ENCODE data around the gene PIGZ. TPM values are rescaled to one million over a fixed set of nuclear protein-coding genes. Genes with fewer than 3 reads are reported as not detected.

PIGZ gene
- total and polyA plus RNA-seq, 9 of the 15 experiments (the other 6 are each of a cell fraction or from before 2014, with no cell fraction given): 0.15 to 1.8 (median 0.76) TPM

DNA sequence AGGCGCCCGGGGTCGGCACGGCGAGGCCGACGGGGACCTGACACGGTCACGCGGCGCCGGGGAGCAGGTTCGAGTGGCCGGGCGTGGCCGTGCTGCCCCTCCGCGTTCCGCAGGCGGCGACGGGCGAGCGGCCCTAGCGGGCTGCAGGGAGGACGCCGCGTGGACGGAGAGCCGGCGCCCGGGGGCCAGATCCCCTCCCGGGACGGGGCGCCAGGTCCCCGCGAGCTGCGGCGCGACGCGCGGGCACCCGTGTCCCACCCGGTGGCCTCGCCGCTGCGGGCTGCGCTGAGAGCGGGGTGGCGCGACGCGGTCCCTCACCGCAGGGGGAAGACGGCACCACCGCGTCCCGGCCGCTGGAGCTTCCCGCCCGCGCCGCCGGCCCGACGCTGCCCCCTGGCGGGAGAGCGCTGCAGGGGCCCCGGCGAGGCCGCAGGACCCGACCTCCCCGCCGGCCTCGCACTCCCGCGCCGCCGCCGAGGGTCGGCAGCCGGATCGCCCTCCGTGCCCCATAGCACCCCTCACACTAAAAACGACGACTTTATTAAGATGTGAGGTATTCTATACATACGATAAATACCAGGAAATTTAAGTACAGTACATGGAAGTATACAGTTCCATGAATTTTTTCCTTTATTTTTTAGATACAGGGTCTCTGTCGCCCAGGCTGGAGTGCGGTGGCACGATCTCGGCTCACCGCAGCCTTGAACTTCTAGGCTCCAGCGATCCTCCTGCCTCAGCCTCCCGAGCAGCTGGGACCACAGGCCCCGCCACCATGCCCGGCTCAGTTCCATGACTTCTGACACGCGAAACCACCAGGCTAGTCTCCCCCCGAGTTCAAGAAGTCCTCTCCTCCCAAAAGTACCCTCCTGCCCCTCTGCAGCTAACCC is 1.3 kb upstream of the PIGZ start (continued):
- TF ChIP-seq ZNF518B (CRISPR knock-in tag; IDR thresholded peaks at IDR 0.05) (no peak), BHLHE40 (IDR thresholded peaks at IDR 0.05; ENCODE audit: low read length) (no peak), ZC3H4 (CRISPR knock-in tag; IDR thresholded peaks at IDR 0.05; ENCODE audit: borderline replicate concordance) (peak; percentile 85; the same call in 1 of the 2 replicates), HDAC3 (IDR thresholded peaks at IDR 0.05; ENCODE audit: borderline replicate concordance, partially characterized antibody) (no peak), SP1 (CRISPR knock-in tag; IDR thresholded peaks at IDR 0.05) (no peak), HNRNPL (IDR thresholded peaks at IDR 0.05; ENCODE audit: low read depth, low read length) (no peak), ELF4 (CRISPR knock-in tag; IDR thresholded peaks at IDR 0.05) (no peak), ATF7 (IDR thresholded peaks at IDR 0.05) (peak; percentile 27; the same call in 1 of the 2 replicates), SMC3 (conservative IDR thresholded peaks at IDR 0.05; ENCODE audit: insufficient read depth, low read depth, low read length) (peak; percentile 88), HES1 (IDR thresholded peaks at IDR 0.05; ENCODE audit: low read depth) (no peak), ZNF143 (CRISPR knock-in tag; IDR thresholded peaks at IDR 0.05) (no peak), ZNF324 (CRISPR knock-in tag; IDR thresholded peaks at IDR 0.05) (no peak), CBX3 (IDR thresholded peaks at IDR 0.05; ENCODE audit: borderline replicate concordance in 1 of 2, low read length in 2 of 2) (0 out of 3 replicates have a peak, but pooled peaks of 1 of the 2 experiments have one; percentile 5), ARID2 (IDR thresholded peaks at IDR 0.05) (no peak)
- TF ChIP-seq, protein P1, sequence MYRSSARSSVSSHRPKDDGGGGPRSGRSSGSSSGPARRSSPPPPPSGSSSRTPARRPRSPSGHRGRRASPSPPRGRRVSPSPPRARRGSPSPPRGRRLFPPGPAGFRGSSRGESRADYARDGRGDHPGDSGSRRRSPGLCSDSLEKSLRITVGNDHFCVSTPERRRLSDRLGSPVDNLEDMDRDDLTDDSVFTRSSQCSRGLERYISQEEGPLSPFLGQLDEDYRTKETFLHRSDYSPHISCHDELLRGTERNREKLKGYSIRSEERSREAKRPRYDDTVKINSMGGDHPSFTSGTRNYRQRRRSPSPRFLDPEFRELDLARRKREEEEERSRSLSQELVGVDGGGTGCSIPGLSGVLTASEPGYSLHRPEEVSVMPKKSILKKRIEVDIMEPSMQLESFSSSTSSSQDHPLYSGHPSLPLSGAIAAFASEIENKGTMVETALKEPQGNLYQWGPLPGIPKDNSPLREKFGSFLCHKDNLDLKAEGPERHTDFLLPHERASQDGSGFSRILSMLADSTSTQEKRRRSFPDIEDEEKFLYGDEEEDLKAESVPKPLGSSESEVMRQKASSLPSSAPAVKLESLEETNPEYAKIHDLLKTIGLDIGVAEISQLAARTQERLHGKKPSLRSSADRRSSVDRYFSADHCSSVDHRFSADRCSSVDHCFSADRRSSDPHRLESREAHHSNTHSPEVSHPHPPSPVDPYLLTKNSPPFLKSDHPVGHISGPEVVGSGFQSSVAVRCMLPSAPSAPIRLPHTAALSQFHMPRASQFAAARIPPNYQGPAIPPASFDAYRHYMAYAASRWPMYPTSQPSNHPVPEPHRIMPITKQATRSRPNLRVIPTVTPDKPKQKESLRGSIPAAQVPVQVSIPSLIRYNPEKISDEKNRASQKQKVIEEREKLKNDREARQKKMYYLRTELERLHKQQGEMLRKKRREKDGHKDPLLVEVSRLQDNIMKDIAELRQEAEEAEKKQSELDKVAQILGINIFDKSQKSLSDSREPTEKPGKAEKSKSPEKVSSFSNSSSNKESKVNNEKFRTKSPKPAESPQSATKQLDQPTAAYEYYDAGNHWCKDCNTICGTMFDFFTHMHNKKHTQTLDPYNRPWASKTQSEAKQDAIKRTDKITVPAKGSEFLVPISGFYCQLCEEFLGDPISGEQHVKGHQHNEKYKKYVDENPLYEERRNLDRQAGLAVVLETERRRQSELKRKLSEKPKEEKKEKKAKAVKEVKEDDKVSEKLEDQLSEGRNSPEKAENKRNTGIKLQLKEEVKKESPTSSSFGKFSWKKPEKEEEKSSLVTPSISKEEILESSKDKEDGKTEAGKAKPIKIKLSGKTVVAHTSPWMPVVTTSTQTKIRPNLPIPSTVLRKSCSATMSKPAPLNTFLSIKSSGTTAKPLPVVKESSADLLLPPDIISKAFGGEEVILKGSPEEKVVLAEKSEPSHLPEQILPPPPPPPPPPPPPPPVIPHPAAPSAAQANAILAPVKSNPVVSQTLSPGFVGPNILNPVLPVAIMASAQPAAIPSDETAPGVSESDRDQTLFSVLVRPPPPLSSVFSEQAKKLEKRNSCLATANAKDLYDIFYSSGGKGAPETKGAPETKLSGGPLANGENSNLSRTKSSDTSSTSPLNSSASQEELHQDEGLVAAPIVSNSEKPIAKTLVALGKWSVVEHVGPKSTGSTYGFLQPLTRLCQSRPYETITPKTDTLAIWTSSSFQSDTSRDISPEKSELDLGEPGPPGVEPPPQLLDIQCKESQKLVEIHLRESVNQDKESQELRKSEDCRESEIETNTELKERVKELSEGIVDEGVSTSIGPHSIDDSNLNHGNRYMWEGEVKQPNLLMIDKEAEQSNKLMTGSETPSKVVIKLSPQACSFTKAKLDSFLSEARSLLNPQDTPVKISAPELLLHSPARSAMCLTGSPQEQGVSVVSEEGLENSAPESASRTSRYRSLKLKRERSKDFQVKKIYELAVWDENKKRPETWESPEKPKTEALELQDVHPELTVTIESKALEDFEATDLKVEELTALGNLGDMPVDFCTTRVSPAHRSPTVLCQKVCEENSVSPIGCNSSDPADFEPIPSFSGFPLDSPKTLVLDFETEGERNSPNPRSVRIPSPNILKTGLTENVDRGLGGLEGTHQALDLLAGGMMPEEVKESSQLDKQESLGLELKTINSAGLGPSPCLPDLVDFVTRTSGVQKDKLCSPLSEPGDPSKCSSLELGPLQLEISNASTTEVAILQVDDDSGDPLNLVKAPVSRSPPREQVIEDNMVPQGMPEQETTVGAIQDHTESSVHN (IDR thresholded peaks at IDR 0.05; ENCODE audit: borderline replicate concordance in 1 of 2, low read depth in 1 of 2): no peak
